Measurements from ENCODE around the gene PRKCD.

PRKCD gene

GRCh38 chr3:53223025-53223424 lies 62.0 kb downstream of the PRKCD start:
- TF ChIP-seq CTCF (IDR thresholded peaks at IDR 0.05; ENCODE audit: extremely low read depth, missing control alignments) = no peak
- DNase-seq (ENCODE audit: low spot score) = no peak

DNA sequence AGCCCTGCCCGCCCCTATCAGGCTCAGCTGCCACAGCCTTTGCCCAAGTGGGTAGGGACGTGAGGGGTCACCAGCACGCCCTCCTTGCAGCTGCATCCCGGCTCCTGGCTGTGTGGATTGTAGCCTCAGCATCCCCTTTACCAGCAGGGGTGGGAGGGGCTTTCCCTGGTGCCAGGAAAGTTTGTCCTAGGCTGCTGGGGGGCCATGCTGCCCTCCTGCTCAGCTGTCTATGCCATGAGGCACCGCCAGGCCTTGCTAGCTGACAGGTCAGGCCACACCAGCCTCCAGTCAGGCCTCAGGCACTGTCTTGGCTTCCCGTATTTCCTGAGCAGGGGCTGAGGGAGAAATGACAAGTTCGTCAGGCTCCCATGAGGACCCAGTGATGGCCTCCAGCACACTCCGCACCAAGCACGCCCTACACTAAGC lies 62.5 kb downstream of the PRKCD start:
- TF ChIP-seq CTCF (IDR thresholded peaks at IDR 0.05; ENCODE audit: extremely low read depth, missing control alignments) = no peak

GRCh38 chr3:53224026-53224425 lies 63.0 kb downstream of the PRKCD start:
- no peak for DNase-seq (ENCODE audit: low spot score)
- TF ChIP-seq CTCF (IDR thresholded peaks at IDR 0.05; ENCODE audit: extremely low read depth, missing control alignments) = no peak

More for the DNA sequence above, 62.5 kb downstream of the PRKCD start:
- DNase-seq (ENCODE audit: low spot score) = no peak

- DNase-seq (ENCODE audit: low spot score) = no peak
- no peak for TF ChIP-seq CTCF (IDR thresholded peaks at IDR 0.05; ENCODE audit: extremely low read depth, missing control alignments)
Measured at GRCh38 chr3:53224536-53224935, 63.5 kb downstream of the PRKCD start.

DNA sequence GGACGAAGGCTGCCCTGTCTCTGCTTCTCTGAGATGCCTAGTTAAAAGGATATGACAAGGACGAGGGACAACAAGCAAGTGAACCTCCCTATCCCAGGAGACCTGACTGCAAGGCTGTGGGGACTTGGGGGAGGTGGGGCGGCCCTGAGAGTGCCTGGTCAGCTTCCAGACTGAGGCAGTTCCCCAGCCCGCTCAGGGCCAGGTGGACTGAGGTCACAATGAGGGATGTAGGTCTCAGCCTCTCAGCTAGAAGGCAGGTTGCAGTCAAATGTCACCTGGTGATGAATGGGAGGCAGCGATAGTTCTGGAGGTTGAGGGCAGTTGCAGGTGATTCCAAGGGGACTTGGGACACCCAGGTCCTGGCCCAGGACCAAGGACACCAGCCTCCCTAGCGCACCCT lies 64.2 kb downstream of the PRKCD start:
- no peak for TF ChIP-seq CTCF (IDR thresholded peaks at IDR 0.05; ENCODE audit: extremely low read depth, missing control alignments)
- no peak for DNase-seq (ENCODE audit: low spot score)

GRCh38 chr3:53225651-53226050 lies 64.6 kb downstream of the PRKCD start:
- no peak for TF ChIP-seq CTCF (IDR thresholded peaks at IDR 0.05; ENCODE audit: extremely low read depth, missing control alignments)
- no peak for DNase-seq (ENCODE audit: low spot score)

DNA sequence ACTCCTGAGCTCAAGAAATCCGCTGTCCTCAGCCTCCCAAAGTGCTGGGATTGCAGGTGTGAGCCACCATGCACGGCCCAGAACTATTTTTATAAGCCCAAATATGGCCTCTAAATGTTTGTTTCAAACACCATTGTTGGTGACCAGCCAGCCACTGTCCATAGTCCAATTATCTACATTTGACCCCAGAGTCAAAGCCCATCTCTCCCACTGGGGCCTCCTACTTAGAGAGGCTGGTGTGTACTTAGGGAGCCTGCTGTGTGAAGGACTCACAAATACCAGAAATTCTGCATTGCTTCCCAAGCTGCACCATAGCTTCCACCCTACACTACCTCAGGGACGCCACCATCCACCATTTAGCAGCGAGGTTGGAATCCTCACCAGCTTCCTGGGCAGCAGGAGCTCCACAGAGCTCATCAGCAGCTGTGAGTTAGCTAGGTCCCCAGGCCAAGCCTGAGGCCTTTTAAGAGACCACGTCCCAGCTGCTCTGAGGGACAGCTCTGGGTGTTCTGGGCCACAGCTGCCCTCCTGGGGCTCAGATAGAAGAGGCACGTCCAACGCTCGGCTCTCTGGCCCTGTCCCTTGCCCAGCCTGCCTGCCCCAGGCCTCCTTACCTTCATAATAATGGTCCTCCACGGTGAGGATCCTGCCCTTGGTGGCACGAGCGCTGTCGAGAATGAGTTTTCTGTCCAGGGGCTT lies 65.3 kb downstream of the PRKCD start:
- DNase-seq (ENCODE audit: low spot score) = no peak
- no peak for TF ChIP-seq CTCF (IDR thresholded peaks at IDR 0.05; ENCODE audit: extremely low read depth, missing control alignments)

All from GM20000 (cell line).